ENCODE data around the gene RNF144A. TPM values are rescaled to one million over a fixed set of nuclear protein-coding genes. Genes with fewer than 3 reads are reported as not detected.
"Not testable (repeated sequence)": the region's sequence is repeated elsewhere in the genome, so short reads cannot be mapped to it uniquely, and the experiment has no call there.

The RNF144A gene
- total RNA-seq, 1 donor from 2014 or later = 39.9 TPM

DNA sequence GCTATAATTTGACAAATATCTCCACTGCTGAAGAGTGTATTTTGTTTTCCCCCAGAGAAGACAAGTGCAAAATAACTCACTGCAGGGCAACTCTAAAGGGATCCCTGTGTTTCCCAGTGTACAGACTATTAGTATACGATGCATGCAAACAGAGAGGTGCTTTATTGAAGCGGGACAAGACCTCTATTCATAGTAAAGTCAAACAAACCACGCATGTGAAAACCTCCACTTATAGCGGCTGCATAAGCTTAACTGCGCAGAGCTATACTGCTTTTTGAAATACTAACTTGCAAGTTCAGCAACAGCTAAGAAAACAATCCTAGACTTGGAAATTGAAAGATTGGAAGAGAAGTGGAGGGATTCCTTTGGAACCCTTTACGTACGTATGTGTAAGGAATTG, 15.6 kb downstream of the RNF144A start:
- Mint-ChIP-seq H3K4me1 (ENCODE audit: low read depth) (peaks cover 25% of the 10 kb centered on the region), H3K27ac (no peak overlapping the region), H3K36me3 (ENCODE audit: insufficient read depth) (peaks cover 15% of the 10 kb centered on the region), H3K4me3 (ENCODE audit: low read depth) (peak overlapping the region; percentile 1), H3K27me3 (peaks cover 40% of the 10 kb centered on the region), H3K9me3 (ENCODE audit: low read depth) (peaks cover 5% of the 10 kb centered on the region)
- no peak for DNase-seq (ENCODE audit: low spot score, unreplicated experiment)
- TF ChIP-seq, protein P1, sequence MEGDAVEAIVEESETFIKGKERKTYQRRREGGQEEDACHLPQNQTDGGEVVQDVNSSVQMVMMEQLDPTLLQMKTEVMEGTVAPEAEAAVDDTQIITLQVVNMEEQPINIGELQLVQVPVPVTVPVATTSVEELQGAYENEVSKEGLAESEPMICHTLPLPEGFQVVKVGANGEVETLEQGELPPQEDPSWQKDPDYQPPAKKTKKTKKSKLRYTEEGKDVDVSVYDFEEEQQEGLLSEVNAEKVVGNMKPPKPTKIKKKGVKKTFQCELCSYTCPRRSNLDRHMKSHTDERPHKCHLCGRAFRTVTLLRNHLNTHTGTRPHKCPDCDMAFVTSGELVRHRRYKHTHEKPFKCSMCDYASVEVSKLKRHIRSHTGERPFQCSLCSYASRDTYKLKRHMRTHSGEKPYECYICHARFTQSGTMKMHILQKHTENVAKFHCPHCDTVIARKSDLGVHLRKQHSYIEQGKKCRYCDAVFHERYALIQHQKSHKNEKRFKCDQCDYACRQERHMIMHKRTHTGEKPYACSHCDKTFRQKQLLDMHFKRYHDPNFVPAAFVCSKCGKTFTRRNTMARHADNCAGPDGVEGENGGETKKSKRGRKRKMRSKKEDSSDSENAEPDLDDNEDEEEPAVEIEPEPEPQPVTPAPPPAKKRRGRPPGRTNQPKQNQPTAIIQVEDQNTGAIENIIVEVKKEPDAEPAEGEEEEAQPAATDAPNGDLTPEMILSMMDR (IDR thresholded peaks at IDR 0.05; ENCODE audit: unreplicated experiment) = no peak

DNA sequence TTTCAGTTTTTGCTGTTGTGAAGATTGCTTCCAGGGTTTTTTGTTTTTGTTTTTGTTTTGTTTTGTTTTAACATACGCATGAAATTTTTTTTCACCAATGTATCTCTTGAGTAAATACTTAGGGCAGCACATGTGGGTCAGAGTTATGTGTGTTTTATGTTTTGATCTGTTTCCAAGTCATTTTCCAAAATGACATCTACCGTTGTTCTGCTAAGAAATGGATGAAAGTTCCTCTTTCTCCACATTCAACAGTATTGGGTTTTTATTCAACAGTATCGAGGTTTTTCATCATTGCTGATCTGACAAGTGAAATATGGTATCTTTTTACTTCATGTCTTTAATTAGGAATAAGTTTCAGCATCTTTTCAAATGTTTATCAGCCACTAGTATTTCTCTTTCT, 16.7 kb downstream of the RNF144A start:
- Mint-ChIP-seq H3K36me3 (ENCODE audit: insufficient read depth) (peaks cover 9% of the 10 kb centered on the region), H3K9me3 (ENCODE audit: low read depth) (peaks cover 5% of the 10 kb centered on the region), H3K4me3 (ENCODE audit: low read depth) (no peak overlapping the region), H3K27ac (no peak overlapping the region), H3K27me3 (peaks cover 32% of the 10 kb centered on the region), H3K4me1 (ENCODE audit: low read depth) (peaks cover 22% of the 10 kb centered on the region)
- DNase-seq (ENCODE audit: low spot score, unreplicated experiment) = no peak
- TF ChIP-seq, protein P1 (IDR thresholded peaks at IDR 0.05; ENCODE audit: unreplicated experiment) = no peak

- no peak for DNase-seq (ENCODE audit: low spot score, unreplicated experiment)
- Mint-ChIP-seq H3K9me3 (ENCODE audit: low read depth) (peaks cover 5% of the 10 kb centered on the region), H3K27me3 (peaks cover 29% of the 10 kb centered on the region), H3K4me3 (ENCODE audit: low read depth) (no peak overlapping the region), H3K27ac (no peak overlapping the region), H3K36me3 (ENCODE audit: insufficient read depth) (peaks cover 9% of the 10 kb centered on the region), H3K4me1 (ENCODE audit: low read depth) (peaks cover 22% of the 10 kb centered on the region)
- TF ChIP-seq, protein P1 (IDR thresholded peaks at IDR 0.05; ENCODE audit: unreplicated experiment) = no peak
Measured at GRCh38 chr2:6934345-6934744, 17.1 kb downstream of the RNF144A start.

GRCh38 chr2:6934758-6935651, 17.8 kb downstream of the RNF144A start:
- peaks cover 9% of the 10 kb centered on the region for H3K36me3 Mint-ChIP-seq (ENCODE audit: insufficient read depth)
- no peak overlapping the region for H3K27ac Mint-ChIP-seq
- peaks cover 20% of the 10 kb centered on the region for H3K4me1 Mint-ChIP-seq (ENCODE audit: low read depth)
- no peak for DNase-seq (ENCODE audit: low spot score, unreplicated experiment)
- H3K9me3 Mint-ChIP-seq (ENCODE audit: low read depth) = peaks cover 5% of the 10 kb centered on the region
- no peak overlapping the region for H3K4me3 Mint-ChIP-seq (ENCODE audit: low read depth)
- peaks cover 25% of the 10 kb centered on the region for H3K27me3 Mint-ChIP-seq
- TF ChIP-seq, protein P1 (IDR thresholded peaks at IDR 0.05; ENCODE audit: unreplicated experiment) = no peak

DNA sequence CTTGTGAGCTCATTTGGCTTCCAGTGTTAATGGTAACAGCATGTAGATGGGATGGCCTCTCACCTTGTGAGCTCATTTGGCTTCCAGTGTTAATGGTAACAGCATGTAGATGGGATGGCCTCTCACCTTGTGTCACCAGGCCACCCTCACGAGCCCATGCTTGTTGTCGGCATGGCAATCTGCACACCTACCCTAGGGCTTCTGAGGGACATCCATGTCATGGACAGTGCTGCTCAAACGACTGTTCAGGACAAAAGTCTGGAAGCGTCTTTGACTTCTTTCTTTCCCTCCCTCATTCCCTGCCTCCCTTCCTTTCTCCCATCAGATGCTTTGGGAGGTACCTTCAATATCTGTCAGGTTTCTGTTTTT, 18.4 kb downstream of the RNF144A start:
- not testable (repeated sequence) for DNase-seq (ENCODE audit: low spot score, unreplicated experiment); H3K9me3 Mint-ChIP-seq (ENCODE audit: low read depth); H3K27ac Mint-ChIP-seq; H3K4me3 Mint-ChIP-seq (ENCODE audit: low read depth); H3K36me3 Mint-ChIP-seq (ENCODE audit: insufficient read depth)
- peaks cover 25% of the 10 kb centered on the region for H3K27me3 Mint-ChIP-seq
- H3K4me1 Mint-ChIP-seq (ENCODE audit: low read depth) = peaks cover 20% of the 10 kb centered on the region

DNA sequence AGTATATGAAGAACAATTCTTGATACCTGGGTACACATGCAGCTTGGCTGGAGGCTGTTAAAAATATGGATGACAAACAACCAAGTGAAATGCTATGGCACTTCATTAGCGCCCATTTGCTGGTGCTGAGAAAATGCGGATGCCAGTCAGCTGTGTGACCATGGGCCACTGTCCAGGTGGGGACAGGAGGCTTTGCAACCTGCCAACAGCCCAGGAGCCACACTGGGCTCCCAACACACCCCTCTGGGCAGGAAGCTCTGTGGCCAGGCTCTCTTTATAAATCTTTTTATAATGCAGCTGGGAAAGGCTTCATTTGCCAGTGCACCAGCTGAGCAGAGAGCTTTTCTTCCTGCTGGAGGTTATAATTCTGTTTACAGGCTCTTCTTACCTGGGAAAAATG, 19.9 kb downstream of the RNF144A start:
- Mint-ChIP-seq H3K27ac (no peak overlapping the region), H3K9me3 (ENCODE audit: low read depth) (peaks cover 5% of the 10 kb centered on the region), H3K4me1 (ENCODE audit: low read depth) (peaks cover 13% of the 10 kb centered on the region), H3K27me3 (peaks cover 22% of the 10 kb centered on the region), H3K4me3 (ENCODE audit: low read depth) (no peak overlapping the region), H3K36me3 (ENCODE audit: insufficient read depth) (peaks cover 19% of the 10 kb centered on the region)
- no peak for DNase-seq (ENCODE audit: low spot score, unreplicated experiment)
- TF ChIP-seq, protein P1 (IDR thresholded peaks at IDR 0.05; ENCODE audit: unreplicated experiment) = no peak
